Vagina (tissue), 2 donors: Measurements from ENCODE around the gene PATJ.

ENCODE experiments used
- POLR2A ChIP-seq, 2 donors: fragments of 450-650 bp; IDR thresholded peaks; one replicate each; pipeline ENCODE4 v1.6.1; 2017; ENCODE audit warnings: antibody characterized with exemption in 2 of 2, mild to moderate bottlenecking in 2 of 2, moderate library complexity in 2 of 2
- TF ChIP-seq, protein P1 (sequence below), 3 experiments: fragments of 450-650 bp in 2 of 3; fragments of 200-600 bp in 1 of 3; sonication (generic) in 1 of 3; IDR thresholded peaks; one replicate each; pipeline ENCODE4 v1.5.1; 2017 to 2019; ENCODE audit warnings: antibody characterized with exemption in 3 of 3, mild to moderate bottlenecking in 2 of 3, moderate library complexity in 2 of 3

DNA sequence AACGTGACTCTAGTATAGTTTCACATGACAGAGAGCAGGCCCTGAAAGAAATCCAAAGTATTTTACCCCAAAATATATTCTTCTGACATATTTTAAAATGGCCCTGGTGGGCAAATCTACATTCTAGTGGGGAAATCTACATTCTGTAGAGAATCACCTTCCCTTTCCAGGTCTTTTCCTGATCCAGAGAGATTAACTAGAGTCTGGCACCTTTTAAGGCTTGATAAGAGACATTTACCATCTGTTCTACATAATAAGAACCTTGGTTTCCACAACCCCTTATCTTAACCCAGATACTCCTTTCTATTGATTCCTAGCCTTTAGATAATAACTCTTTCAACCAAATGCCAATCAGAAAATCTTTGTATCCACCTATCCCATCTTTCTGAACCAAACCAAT is 435.3 kb downstream of the PATJ start:
- TF ChIP-seq, protein P1, sequence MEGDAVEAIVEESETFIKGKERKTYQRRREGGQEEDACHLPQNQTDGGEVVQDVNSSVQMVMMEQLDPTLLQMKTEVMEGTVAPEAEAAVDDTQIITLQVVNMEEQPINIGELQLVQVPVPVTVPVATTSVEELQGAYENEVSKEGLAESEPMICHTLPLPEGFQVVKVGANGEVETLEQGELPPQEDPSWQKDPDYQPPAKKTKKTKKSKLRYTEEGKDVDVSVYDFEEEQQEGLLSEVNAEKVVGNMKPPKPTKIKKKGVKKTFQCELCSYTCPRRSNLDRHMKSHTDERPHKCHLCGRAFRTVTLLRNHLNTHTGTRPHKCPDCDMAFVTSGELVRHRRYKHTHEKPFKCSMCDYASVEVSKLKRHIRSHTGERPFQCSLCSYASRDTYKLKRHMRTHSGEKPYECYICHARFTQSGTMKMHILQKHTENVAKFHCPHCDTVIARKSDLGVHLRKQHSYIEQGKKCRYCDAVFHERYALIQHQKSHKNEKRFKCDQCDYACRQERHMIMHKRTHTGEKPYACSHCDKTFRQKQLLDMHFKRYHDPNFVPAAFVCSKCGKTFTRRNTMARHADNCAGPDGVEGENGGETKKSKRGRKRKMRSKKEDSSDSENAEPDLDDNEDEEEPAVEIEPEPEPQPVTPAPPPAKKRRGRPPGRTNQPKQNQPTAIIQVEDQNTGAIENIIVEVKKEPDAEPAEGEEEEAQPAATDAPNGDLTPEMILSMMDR (IDR thresholded peaks at IDR 0.05), result no peak
- no peak for TF ChIP-seq POLR2A (IDR thresholded peaks at IDR 0.05)
